NCI-H1436 treated with DMSO at 0.1 percent for 48 hours (cell line): ENCODE results near the gene IL4R.
"Not testable (repeated sequence)": the region's sequence is repeated elsewhere in the genome, so short reads cannot be mapped to it uniquely, and the experiment has no call there.

ENCODE experiments used
- DNase-seq: peaks from one replicate; lab custom pipeline; 2025; lab: John Stamatoyannopoulos, UW

Gene IL4R

GRCh38 chr16:27381974-27382855 is 68.4 kb downstream of the IL4R start:
- DNase-seq, result no peak

DNA sequence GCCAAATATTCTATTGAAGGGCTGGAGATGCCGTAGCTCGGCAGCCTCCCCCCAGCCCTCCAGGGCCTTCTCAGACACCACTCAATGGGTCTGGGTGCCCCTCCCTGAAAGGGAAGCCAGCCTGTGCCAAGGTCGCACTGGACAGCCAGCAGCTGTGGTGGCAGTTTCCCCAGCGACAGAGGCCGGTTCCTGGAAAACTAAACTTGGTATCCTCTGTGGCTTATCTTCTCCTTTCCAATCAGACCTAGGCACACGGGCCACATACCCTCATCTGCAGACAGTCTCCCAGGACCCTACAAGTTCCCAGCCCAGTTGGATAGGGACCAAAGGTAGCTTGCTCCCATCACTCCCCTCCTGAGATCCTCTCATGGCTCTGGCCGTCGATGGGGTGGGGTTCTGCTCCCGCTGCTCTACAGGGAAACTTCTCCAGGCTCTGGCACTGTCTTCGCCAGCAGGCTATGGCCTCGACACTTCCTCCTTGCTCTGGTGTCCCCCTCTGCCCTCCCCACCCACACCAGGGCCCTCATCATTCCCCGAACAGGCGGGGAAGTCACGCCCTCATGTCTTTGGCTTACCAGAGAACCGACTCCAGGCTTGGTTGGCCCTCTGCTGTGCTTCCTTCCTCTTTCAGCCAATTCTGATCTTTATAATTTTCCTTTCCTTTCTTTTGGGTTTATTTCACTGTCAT is 69.9 kb downstream of the IL4R start:
- no peak for DNase-seq

- no peak for DNase-seq
Observed at GRCh38 chr16:27384425-27384824, 70.7 kb downstream of the IL4R start.

DNA sequence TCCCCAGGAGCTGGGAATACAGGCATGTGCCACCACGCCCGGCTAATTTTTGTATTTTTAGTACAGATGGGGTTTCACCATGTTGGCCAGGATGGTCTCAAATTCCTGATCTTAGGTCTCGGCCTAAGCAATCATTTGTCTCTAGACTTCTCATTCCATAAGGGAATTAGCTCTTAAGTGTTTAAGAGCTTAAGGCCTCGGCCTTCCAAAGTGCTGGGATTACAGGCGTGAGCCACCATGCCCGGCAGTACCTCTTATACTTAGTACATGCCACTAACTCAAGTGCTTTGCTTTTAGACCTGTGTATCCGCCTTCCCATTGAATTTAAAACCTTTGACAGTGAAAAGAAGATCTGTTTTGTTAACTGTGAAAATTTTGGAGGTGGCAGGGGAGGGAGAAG is 71.6 kb downstream of the IL4R start:
- DNase-seq, result no peak

- no peak for DNase-seq
Observed at GRCh38 chr16:27386674-27387073, 72.9 kb downstream of the IL4R start.

DNA sequence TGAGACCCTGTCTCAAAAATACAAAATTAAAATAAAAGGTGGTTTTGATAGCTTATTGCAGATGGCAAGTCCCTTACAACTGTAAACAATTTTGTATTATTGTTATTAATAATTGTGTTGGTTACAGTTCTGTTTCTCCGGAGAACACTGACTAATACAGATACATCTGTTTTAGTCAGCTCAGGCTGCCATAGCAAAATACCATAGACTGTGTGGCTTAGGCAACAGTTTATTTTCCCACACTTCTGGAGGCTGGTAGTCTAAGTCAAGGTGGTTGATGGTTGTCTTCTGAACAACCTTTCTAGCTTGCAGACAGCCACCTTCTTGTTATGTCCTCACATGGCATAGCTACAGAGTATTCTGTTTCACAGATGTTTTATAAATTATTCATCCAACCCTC is 74.0 kb downstream of the IL4R start:
- DNase-seq, result no peak

- no peak for DNase-seq
Observed at GRCh38 chr16:27389272-27389961, 75.6 kb downstream of the IL4R start.

DNA sequence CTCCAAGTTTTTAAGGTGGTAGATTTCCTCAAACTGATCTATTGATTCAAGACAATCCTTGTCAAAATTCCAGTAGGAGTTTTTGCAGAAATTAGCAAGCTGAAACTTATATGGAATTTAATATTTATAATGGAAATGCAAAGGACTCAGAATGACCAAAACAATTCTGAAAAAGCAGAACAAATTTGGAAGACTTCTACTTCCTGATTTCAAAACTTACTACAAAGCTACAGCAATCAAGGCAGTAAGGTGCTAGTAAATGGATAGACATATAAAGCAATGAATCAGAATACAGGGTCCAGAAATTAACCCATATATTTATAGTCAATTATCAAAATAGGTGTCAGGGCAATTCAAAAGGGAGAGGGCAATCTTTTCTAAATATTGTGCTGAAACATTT is 76.4 kb downstream of the IL4R start:
- no peak for DNase-seq

- no peak for DNase-seq
Observed at GRCh38 chr16:27392671-27393070, 78.9 kb downstream of the IL4R start.

- no peak for DNase-seq
Observed at GRCh38 chr16:27394516-27394915, 80.7 kb downstream of the IL4R start.

- not testable (repeated sequence) for DNase-seq
Observed at GRCh38 chr16:27398341-27398893, 84.6 kb downstream of the IL4R start.

DNA sequence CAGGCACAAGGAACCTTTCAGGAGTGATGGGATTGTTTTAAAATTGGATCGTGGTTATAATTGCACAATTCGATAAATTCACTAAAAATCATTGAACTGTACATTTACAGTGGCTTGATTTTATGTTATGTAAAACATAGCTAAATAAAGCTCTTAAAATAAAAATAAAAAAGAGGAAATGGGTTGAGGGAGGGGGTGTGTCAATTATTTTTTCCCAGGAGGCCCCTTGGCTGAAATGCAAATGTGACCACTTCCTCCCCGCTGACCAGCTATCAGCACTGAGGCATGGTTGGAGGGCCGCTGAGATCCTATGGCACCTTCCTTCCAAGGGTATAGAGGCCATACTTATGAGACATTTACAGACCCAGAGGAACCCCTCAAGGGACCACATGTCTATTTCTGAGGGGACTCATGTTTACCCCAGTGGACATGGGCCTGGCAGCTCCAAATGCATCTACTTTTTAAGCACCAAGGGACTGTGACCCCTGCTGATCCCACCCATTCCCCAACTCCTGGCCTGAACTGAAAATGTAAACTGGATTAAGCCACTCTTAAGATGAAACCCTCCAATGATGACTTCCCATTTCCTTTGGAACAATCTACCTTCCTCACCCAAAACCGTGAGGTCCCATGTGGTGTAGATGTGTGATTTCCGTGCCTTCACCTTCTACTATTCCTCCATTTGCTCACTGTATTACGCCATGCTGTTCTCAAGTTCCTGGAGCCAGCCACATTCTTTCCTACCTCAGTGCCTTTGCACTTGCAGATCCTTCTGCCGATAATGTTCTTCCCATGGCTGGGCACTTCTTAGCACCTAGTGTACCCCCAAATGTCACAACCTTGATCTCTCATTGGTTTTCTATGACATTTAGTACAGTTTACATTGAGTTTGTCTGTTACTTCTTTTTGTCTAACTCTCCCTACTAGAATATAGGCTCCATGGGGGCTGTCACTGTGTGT is 85.4 kb downstream of the IL4R start:
- no peak for DNase-seq

DNA sequence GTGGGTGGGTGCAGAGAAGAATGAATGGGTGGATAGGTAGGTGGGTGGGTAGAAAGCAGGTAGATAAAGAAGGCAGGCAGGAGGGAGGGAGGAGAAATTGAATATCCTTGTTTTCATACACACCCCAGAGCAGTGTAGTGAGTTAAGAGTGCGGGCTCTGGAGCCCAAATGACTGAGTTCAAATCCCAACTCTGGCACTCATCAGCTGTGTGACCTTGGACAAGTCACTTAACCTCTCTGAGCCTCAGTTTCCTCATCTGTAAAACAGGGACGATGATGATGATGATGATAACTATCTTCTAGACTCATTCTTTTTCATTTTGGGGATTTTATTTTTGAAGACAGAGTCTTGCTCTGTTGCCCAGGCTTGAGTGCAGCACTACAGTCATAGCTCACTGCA is 86.2 kb downstream of the IL4R start:
- no peak for DNase-seq

DNA sequence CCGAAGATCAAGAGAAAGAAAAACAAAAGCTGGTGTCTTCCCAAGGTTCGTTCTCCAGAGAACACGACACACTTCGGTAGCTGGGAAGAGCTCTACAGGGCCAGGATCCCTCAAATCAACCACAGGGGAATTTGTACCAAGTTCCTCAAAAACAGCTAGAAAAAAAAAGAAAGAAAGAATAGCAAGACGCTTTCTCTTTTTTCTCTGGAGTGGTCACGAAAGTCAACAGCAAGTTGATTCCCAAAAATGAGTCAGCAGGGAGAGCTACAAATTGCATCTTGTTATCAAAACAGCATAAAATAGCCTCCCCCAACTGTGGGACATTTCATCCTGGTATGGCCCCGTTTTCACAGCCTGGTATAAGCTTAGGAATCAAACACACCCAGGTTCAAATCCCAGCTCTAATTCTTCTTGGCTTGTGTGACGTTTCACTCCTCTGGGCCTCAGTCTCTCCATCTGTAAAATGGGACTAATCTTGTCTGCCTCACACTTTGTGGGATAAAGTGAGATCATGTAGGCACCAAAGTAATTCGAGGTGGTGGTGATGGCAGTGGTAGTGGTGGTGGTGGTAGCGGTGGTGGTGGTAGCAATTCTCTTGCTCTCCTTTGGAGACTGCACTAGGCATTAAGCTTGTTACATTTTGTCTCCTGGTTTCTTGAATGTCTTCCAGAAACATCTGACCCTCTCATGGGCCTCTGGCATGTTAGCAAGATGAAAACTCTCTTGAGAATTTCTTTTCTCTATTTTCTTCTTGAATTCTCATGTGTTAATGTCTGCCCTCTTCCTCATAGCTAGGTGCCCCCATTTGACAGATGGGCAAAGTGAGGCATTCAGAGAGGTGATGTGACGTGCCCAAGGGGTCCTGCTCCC is 87.2 kb downstream of the IL4R start:
- DNase-seq, result no peak

GRCh38 chr16:27401768-27402568 is 88.2 kb downstream of the IL4R start, which contains the start of gene IL21R:
Gene IL21R, plus strand, starts transcription at chr16:27402174. Its CDS starts 27,898 bp downstream, at chr16:27430072.
- DNase-seq, result no peak

GRCh38 chr16:27402569-27402963 is 88.8 kb downstream of the IL4R start:
- no peak for DNase-seq

- DNase-seq, result no peak
Observed at GRCh38 chr16:27402964-27403600, 89.3 kb downstream of the IL4R start.

DNA sequence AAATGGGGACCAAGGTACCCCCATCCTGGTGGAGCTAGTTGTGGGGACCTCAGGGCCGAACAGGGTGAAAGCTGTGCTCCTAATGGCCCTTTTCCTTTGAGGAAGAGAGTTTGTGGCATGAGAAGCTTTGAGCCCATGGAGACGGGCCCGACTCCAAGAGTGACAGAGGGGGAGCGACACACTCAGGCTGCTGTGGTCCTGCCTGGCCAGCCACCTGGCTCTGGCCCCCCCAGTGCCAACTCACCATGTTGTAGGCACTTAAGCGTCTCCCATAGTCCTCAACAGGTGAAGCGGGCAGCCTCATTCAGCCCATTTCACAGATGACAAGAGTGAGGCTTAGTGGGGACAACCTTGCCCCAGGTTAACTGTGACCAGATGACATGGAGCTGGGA is 89.8 kb downstream of the IL4R start:
- DNase-seq, result no peak
